ENCODE results near the gene POLD4. TPM values are rescaled to one million over a fixed set of nuclear protein-coding genes. Genes with fewer than 3 reads are reported as not detected.

Gene POLD4
- total and polyA plus RNA-seq, 2 donors (not counting 3 experiments of a cell fraction or from before 2014, with no cell fraction given) = 50.1 to 204 TPM

DNA sequence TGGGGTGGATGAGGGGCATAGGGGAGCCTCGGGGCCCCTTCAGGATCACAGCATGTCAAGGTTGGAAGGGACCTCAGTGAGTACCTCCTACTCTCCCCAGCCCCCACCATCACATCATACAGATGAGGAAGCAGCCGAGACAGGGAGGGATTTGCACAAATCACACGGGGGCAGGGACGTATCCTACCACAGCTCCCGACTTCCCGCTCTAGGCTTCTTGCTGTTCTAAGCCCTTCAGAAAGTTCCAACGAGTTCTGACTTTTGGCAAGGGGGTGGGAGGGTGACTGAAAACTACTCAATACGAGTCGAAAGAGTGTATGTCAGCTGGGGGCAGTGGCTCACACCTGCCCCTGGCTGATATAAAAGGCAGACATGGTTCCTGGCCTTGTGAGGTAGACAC is 33.7 kb upstream of the POLD4 start:
- H3K27me3 ChIP-seq (ENCODE audit: control insufficient read depth in 2 of 2, insufficient read depth in 2 of 2, low read length in 2 of 2) = no peaks in the 10 kb centered on the region
- H3K79me2 ChIP-seq (ENCODE audit: control insufficient read depth, insufficient read depth, low read length) = peaks cover 4% of the 10 kb centered on the region
- no peak for FAIRE-seq
- H3K36me3 ChIP-seq (ENCODE audit: control insufficient read depth in 2 of 2, extremely low read depth in 1 of 2, insufficient read depth in 2 of 2, low read length in 2 of 2) = no peaks in the 10 kb centered on the region
- H3K4me2 ChIP-seq (ENCODE audit: insufficient read depth, low read length) = no peak overlapping the region
- no peaks in the 10 kb centered on the region for H3K9me3 ChIP-seq (replicated peaks; ENCODE audit: control insufficient read depth, insufficient read depth, low read length)
- no peaks in the 10 kb centered on the region for H4K20me1 ChIP-seq (replicated peaks; ENCODE audit: control insufficient read depth, extremely low read depth, insufficient read depth, low read length)
- intact Hi-C loops (cut with micrococcal nuclease) (no loop called here), dilution Hi-C loops (cut with MboI; ENCODE audit: extremely low pct_ligation_motif_present, low sequenced_read_pairs) (no loop called here)
- H3K9me1 ChIP-seq (replicated peaks; ENCODE audit: control insufficient read depth, extremely low read depth, insufficient read depth, low read length) = no peaks in the 10 kb centered on the region
- no TSS peak for BruUV-seq (replicated peaks)
- H3K4me3 ChIP-seq (replicated peaks in 1 of 3; ENCODE audit: insufficient read depth in 1 of 3, low read depth in 1 of 3, low read length in 3 of 3) = no peak overlapping the region
- H3K9ac ChIP-seq (replicated peaks; ENCODE audit: extremely low read depth, insufficient read depth, low read length) = no peak overlapping the region
- no peak overlapping the region for H3K27ac ChIP-seq (ENCODE audit: insufficient read depth, low read depth, low read length)
- TF ChIP-seq MYC (IDR thresholded peaks at IDR 0.05; ENCODE audit: low read depth, low read length) (no peak), EZH2 (IDR thresholded peaks at IDR 0.05; ENCODE audit: borderline replicate concordance, low read depth, low read length, severe bottlenecking) (no peak)
- TF ChIP-seq, protein P1, sequence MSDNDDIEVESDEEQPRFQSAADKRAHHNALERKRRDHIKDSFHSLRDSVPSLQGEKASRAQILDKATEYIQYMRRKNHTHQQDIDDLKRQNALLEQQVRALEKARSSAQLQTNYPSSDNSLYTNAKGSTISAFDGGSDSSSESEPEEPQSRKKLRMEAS (IDR thresholded peaks at IDR 0.05; ENCODE audit: insufficient read depth, insufficient read length) = no peak
- ChIA-PET CTCF (interaction anchor here (0.6 to 19.7 kb wide), 5 partner anchors 8 to 41 kb away, joined by 3 to 1051 read pairs (median 7); partner anchors contain the start of genes CLCF1 and POLD4), POLR2A (no interaction called here)
- no peak for DNase-seq (ENCODE audit: low read depth, low spot score)
- peaks cover 5% of the 10 kb centered on the region for H3K4me1 ChIP-seq (ENCODE audit: control insufficient read depth, extremely low read depth, insufficient read depth, low read length)
- H2AFZ ChIP-seq (ENCODE audit: low read depth, low read length) = no peak overlapping the region

DNA sequence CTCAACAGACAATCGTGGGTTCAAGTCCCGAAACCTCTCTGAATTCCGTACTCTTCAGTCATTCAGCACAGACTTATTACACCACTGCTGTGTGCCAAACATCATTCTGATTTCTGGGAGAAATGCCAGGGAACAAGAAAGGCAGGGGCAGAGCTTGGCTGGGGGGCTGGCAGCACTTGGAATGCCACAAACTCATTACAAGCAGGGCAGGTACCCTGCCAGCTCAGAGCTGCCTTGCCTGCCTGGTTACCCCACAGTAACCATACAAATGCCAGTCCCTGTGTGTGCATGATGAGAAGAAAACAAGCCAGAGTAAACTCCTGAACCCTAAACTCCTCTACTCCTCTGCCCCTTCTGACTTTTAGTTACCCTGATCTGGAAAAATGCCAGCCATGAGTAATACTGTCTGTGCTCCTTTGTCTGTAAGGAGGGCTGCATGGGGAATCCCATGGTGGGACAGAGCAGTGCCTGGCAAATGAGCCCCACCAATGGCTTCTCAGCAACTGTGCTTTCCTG is 31.6 kb upstream of the POLD4 start:
- ChIA-PET CTCF (interaction anchor here (1.0 to 19.7 kb wide), 6 partner anchors 11 to 122 kb away, joined by 4 to 1051 read pairs (median 4); partner anchors contain the start of gene POLD4), POLR2A (interaction anchor here (0.6 kb wide), 1 partner anchor 185 kb away, joined by 3 read pairs; no protein-coding TSS in a partner anchor)
- peak; percentile 46 for FAIRE-seq
- peak; percentile 42 for DNase-seq (ENCODE audit: low read depth, low spot score)
- no TSS peak for BruUV-seq (replicated peaks)
- no peaks in the 10 kb centered on the region for H3K4me1 ChIP-seq (ENCODE audit: control insufficient read depth, extremely low read depth, insufficient read depth, low read length)
- intact Hi-C loops (cut with micrococcal nuclease) (no loop called here), dilution Hi-C loops (cut with MboI; ENCODE audit: extremely low pct_ligation_motif_present, low sequenced_read_pairs) (no loop called here)
- H4K20me1 ChIP-seq (replicated peaks; ENCODE audit: control insufficient read depth, extremely low read depth, insufficient read depth, low read length) = no peaks in the 10 kb centered on the region
- no peak overlapping the region for H3K4me3 ChIP-seq (replicated peaks in 1 of 3; ENCODE audit: insufficient read depth in 1 of 3, low read depth in 1 of 3, low read length in 3 of 3)
- no peak overlapping the region for H3K4me2 ChIP-seq (ENCODE audit: insufficient read depth, low read length)
- H3K9me3 ChIP-seq (replicated peaks; ENCODE audit: control insufficient read depth, insufficient read depth, low read length) = no peaks in the 10 kb centered on the region
- no peak overlapping the region for H3K27ac ChIP-seq (ENCODE audit: insufficient read depth, low read depth, low read length)
- no peak overlapping the region for H2AFZ ChIP-seq (ENCODE audit: low read depth, low read length)
- no peak for TF ChIP-seq GATA2 (IDR thresholded peaks at IDR 0.05; ENCODE audit: insufficient read depth, insufficient read length, low read depth, low read length)
- TF ChIP-seq MYC (IDR thresholded peaks at IDR 0.05; ENCODE audit: low read depth, low read length) = no peak
- TF ChIP-seq FOS (IDR thresholded peaks at IDR 0.05; ENCODE audit: borderline replicate concordance, insufficient read depth, low read length) = no peak
- no peak for TF ChIP-seq JUN (IDR thresholded peaks at IDR 0.05; ENCODE audit: borderline replicate concordance, insufficient read depth, insufficient read length, low read depth)
- TF ChIP-seq, protein P2, sequence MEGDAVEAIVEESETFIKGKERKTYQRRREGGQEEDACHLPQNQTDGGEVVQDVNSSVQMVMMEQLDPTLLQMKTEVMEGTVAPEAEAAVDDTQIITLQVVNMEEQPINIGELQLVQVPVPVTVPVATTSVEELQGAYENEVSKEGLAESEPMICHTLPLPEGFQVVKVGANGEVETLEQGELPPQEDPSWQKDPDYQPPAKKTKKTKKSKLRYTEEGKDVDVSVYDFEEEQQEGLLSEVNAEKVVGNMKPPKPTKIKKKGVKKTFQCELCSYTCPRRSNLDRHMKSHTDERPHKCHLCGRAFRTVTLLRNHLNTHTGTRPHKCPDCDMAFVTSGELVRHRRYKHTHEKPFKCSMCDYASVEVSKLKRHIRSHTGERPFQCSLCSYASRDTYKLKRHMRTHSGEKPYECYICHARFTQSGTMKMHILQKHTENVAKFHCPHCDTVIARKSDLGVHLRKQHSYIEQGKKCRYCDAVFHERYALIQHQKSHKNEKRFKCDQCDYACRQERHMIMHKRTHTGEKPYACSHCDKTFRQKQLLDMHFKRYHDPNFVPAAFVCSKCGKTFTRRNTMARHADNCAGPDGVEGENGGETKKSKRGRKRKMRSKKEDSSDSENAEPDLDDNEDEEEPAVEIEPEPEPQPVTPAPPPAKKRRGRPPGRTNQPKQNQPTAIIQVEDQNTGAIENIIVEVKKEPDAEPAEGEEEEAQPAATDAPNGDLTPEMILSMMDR (IDR thresholded peaks at IDR 0.05; ENCODE audit: extremely low read depth in 1 of 2, insufficient read depth in 1 of 2, low read depth in 1 of 2, low read length in 2 of 2) = no peak
- no peak for TF ChIP-seq POLR2AphosphoS5 (IDR thresholded peaks at IDR 0.05; ENCODE audit: insufficient read depth, low read depth, low read length)
- TF ChIP-seq POLR2A (IDR thresholded peaks at IDR 0.05; ENCODE audit: low read depth, low read length) = no peak
- TF ChIP-seq, protein P1 (IDR thresholded peaks at IDR 0.05; ENCODE audit: insufficient read depth, insufficient read length) = no peak
- TF ChIP-seq EZH2 (IDR thresholded peaks at IDR 0.05; ENCODE audit: borderline replicate concordance, low read depth, low read length, severe bottlenecking) = no peak
- no peaks in the 10 kb centered on the region for H3K36me3 ChIP-seq (ENCODE audit: control insufficient read depth in 2 of 2, extremely low read depth in 1 of 2, insufficient read depth in 2 of 2, low read length in 2 of 2)
- H3K79me2 ChIP-seq (ENCODE audit: control insufficient read depth, insufficient read depth, low read length) = no peaks in the 10 kb centered on the region
- no peak overlapping the region for H3K9ac ChIP-seq (replicated peaks; ENCODE audit: extremely low read depth, insufficient read depth, low read length)
- no peaks in the 10 kb centered on the region for H3K9me1 ChIP-seq (replicated peaks; ENCODE audit: control insufficient read depth, extremely low read depth, insufficient read depth, low read length)
- H3K27me3 ChIP-seq (ENCODE audit: control insufficient read depth in 2 of 2, insufficient read depth in 2 of 2, low read length in 2 of 2) = no peaks in the 10 kb centered on the region
